GM19467 (cell line): ENCODE results near the gene IGF2R.
"Not testable (repeated sequence)": the region's sequence is repeated elsewhere in the genome, so short reads cannot be mapped to it uniquely, and the experiment has no call there.

Experiments
- ATAC-seq: cut with Tn5 transposase; IDR thresholded peaks from one replicate; pipeline ENCODE4 v1.9.1; 2021; ENCODE audit warnings: mild to moderate bottlenecking, moderate library complexity; ENCODE audit not compliant: unreplicated experiment

IGF2R gene

DNA sequence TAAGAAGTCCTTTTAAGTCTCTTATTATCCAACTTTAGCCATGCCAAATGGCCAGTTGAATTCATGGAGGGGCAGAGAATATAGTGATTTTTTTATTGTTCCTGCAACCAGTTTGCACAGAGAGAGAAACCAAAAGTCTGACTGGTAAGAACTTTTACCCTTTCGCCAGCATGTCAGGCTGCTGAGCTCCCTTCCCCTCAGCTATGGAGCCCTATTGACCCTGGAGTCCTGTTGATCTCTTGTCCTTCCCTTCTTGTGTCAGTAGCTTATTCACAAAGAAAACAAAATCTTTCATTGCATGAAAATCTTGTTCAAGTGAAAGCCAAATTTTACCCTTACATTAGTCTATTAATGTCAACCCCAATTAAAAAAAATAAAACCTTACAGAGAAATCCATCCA lies 151.2 kb downstream of the IGF2R start:
- ATAC-seq, result no peak

DNA sequence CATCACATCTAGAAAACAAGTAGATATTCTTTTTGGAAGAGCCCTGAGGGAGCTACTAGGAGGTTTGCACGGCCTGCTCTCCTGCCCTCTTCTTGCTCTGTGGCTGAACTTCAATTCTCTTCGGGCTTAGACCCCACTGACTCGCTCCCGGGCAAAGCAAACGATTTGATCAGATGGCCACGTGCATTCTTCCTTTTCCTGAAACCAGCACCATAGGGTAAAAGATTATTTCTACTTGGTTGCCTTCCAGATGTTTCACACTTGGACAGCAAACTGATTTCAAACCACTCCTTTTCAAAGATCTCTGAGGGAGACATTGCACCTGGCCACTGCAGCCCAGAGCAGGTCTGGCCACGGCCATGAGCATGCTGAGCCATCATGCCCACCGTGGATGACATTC lies 152.7 kb downstream of the IGF2R start, which contains the start of gene SLC22A1:
SLC22A1 (plus strand) TSS at position 258 of the 400 bp plus-strand sequence; CDS start at position 379, 121 bp downstream.
- no peak for ATAC-seq

DNA sequence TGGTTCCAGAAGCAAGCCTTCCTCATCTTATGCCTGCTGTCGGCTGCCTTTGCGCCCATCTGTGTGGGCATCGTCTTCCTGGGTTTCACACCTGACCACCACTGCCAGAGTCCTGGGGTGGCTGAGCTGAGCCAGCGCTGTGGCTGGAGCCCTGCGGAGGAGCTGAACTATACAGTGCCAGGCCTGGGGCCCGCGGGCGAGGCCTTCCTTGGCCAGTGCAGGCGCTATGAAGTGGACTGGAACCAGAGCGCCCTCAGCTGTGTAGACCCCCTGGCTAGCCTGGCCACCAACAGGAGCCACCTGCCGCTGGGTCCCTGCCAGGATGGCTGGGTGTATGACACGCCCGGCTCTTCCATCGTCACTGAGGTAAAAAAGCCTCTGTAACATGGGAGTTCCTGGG lies 153.1 kb downstream of the IGF2R start:
- no peak for ATAC-seq

DNA sequence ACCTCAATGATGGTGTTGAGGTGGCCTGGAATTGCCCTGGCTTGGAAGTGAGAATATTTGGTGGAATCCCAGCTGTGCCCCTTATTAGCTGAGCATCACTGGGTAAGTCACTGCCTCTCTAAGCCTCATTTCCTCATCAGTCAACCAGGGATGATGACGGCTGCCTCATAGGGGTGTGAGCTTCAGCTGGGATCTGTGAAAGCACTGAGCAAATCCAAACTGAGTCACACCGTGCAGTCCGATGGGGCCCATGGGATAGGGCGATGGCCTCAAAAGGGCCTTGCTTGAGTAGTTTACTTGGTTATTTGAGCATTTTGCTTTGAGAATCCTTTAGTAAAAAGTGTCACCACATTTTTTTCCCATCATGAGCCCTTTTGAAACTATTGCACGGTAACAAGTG lies 153.9 kb downstream of the IGF2R start:
- ATAC-seq, result no peak

DNA sequence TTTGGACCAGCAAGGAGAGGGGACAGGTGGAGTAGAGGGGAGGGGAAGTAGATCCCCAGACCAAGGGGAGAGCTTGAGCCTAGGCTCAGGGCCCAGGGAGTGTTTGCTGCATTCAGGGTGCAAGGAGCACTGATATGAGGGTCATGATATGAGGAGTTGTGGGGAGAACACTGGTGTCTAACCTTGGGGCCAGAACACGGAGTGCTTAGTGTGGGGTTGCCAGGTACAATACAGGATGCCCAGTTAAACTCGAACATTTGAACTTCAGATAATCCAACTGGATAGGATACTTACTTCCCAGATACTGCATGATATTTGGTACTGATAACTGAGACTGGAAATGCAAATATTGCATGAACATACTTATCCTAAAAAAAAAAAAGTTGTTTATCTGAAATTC lies 155.1 kb downstream of the IGF2R start:
- no peak for ATAC-seq

DNA sequence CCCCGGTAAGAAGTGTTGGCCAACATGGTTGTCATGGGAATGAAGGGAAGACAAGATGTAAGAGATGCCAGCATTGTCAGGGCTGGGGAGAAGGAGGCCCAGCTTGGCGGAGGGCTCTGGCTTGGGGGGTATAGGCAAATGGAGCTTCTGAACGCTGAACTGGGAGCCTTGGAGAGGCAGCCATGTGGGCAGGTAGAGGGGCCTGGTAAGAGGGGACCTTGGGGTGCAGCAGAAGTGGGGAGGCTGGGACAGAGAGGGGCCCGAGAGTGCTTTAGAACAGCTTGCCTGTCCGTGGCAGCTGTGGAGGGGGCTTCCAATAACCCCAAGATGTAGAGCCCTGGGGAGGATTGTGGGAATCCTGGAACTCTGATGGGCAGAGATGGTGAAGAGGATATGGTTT lies 155.7 kb downstream of the IGF2R start:
- no peak for ATAC-seq

DNA sequence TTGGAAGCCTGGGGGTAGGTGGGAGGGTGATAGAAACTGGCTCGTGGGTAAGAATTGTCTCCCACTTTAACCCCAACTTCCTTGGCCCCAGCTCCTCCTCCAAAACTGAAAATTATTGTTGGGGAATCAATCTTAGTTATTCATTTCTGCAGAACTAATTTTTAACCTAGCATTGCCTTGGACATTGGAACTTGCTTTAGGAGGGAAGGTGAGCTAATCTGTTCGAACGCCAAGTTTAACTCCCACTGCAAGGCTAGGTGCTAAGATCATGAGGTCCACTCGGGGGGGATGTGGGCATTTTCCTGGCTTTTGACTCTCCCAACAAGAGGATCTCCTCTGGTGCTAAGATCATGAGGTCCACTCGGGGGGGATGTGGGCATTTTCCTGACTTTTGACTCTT lies 156.2 kb downstream of the IGF2R start:
- ATAC-seq, result not testable (repeated sequence)

DNA sequence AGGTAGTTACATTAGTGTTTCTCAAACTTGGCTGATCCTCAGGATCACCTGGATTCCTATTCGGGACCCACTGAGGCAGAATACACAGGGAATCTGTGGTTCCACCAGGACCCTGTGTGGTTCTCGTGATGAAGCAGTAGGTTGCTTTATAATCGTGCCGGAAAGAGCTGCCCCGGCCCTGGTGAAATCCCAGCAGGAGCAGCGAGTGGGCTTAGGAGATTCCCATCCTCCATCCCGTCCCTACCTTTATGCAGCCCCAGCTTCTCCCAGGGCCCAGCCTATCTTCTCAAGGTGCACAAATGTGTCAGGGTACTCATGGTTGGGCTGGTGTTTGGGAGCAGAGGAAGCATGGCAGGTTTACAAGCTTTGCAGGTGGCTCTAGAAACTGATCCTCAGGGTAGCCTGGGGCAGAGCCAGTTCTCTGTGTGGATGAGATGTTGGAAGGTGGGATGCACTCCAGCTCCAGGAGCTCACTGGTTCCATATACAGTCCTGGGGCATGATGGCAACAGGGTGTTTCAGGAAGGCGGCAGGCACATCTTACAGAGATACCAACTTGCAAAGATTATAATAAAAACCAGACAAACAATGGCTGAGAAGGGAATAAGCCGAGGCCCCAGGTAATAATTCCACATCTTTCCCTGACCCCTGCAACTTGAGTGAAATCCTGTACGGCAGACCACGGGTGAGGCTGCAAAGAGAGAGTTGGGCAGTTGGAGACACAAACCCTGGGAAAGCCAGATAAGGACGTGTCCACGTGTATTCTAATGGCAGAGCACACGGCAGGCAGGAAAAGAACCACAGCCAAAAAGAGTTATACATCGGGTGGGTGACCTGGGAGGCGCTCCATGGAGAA lies 158.6 kb downstream of the IGF2R start:
- no peak for ATAC-seq

DNA sequence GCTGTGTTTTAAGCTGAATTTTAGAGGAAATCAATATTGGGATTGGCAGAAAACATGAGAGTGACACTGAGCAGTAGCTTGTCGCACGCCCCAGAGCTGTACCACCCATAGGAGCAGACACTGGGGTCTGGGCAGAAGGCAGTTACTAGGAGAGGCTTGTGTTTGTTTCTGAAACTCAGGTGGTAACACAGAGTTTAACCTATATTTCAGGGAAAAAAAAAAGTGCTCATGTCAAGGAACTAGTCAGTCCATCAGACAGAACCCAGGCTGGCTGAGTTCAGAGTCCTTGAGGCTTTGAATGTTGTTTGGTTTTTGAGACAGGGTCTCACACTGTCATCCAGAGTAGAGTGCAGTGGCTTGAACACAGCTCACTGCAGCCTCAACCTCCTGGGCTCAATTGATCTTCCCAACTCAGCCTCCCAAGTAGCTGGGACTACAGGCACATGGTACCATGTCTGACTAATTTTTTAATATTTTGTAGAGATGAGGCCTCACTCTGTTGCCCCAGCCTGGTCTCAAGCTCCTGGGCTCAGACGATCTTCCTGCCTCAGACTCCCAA lies 159.3 kb downstream of the IGF2R start:
- ATAC-seq, result no peak

DNA sequence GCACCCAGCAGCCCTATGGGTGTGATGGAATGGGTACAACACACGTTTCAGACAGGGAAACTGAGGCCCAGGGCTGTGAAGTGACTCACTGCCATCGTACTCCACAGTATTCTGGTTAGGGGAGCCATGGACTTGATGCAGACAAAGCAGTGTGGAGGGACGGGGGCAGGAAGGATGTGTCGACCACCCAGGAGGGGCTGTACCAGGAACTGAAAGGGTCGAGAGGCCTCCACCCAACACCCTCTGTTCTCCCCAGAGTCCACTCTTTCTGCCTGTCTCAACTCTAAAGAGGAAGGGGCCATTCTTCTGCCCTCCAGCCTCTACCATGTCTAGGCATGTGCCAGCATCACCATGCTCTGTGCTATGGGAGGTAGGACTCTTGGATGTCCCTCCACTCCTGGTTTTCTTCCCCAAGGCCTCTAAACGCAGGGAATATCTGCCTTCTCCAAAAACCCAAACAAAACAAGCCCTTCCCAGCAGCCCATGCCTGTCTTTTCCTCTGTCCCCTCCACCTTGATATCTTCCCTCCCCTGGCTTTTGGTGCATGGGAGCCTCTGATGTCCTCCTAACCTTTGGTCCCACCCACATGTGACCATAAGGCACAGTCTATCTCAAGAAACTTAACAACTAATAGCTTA lies 160.1 kb downstream of the IGF2R start:
- no peak for ATAC-seq

DNA sequence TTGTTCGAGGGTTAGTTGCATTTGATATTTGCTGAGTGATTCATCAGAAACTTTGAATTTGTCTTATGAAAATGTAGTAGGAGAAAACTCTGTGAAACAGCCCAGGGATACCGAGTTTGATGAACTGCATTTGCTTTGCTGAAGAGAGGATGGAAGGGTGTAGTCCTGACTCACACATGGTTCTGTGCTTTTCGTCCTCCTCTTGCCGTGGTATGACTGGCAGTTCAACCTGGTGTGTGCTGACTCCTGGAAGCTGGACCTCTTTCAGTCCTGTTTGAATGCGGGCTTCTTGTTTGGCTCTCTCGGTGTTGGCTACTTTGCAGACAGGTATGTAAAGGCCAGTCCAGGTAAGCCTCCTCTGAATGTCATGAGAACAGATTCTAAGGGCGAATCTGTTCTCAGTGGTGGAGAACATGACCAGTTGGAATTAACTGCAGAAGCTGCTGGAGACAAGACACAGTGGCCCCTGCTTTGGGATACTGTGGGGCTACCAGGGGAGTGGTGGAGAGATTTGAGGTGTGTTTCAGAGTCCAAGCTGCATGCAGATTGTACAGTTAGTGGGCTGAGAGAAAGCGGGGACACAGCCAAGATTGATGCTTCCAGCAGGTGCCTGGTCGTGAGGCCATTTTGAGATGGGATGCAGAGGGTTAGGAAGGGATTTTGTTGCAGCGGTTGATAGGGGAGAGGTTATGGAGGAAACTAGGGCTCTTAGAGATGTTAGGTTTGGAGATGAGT lies 161.2 kb downstream of the IGF2R start:
- ATAC-seq, result no peak

DNA sequence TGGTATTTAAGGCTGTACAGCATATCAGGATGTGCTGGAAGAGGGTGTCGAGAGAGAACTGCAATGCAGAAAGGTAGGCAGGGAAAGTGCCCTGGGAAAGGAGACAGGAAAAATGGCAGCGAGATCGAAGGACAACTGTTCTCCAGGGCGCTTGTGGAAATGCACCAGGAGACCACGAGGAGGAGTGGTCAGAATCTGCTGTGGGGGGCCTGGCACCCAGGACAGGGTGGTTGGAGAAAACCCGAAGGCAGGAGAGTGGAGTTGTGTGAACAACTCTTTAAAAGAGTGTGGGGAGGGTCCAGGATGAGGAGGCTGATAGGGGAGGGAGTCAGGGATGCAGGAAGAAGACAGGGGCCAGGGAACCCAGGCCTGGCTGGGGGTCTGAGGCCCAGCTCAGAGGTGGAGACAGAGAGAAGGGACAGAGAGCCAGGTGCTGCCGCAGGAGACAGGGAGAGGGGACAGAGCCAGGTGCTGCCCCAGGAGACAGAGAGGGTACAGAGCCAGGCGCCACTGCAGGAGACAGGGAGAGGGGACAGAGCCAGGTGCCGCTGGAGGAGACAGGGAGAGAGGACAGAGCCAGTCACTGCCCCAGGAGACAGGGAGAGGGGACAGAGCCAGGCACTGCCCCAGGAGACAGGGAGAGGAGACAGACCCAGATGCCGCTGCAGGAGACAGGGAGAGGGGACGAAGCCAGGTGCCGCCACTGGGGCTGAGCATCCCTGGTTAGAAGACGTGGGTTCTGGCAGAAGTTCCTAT lies 162.0 kb downstream of the IGF2R start:
- ATAC-seq, result no peak

DNA sequence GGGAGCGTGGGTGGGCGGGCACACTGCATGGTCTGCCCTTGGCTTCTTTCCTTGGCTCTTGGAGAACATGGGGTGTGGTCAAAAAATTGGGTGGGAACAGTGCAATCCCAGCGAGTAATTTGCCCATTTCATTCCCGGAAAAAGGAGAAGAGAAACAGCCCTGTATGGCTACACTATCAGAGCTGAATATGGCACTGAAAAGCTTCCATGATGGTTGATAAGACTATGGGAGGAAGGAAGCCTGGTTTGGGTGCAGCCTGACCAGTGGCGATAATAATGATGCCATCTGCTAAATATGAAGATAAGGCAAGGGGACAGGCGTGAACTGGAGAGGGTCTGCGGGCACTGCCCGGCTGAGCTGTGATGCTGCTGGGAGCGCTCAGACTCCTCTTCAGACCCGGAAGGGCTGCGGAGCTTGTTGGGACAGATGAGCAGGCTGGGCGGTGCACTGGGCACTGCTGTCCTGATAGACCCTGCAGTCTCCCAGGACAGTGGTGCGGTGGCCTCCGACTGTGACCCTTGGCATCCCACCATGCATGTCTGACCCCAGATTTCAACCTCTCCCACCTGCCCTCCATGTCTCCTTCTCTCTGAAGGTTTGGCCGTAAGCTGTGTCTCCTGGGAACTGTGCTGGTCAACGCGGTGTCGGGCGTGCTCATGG lies 162.9 kb downstream of the IGF2R start:
- no peak for ATAC-seq

DNA sequence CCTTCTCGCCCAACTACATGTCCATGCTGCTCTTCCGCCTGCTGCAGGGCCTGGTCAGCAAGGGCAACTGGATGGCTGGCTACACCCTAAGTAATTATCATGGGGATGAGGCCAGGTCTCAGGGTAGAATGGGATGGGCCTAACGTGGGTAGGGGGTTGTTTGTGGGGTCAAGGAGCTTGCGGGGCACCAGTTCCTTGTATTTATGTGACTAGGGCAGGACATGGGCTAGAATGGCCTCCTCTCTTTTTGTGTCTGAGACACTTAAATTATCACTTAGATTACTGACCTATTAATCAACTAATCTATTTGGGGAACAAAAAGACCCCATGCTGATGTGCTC lies 163.4 kb downstream of the IGF2R start:
- no peak for ATAC-seq

DNA sequence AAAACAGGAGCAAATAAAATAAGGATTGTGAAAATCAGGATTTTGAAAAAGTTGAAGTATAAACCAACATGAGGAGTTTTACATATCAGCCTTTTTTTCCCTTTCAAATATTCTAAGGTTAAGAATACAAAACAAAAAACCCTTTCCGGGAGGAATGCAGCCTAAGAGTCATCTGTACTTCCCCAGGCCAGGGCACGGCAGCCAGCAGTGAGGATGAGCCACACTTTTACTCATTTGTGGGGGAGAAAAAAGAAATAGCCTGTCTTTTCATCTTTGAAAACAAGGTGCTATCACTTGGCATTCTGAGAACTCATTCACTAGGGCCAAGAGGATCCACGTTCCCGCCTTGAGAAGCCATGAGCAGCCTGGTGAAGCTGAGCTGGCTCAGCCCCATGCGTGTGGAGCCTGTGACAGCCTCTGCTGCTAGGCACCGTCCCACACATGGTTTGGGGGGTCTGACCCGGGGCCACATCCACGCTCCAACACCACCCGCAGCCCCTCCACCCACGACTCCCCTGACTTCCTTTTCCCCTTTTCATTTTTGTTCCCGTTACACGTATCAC lies 164.0 kb downstream of the IGF2R start:
- no peak for ATAC-seq

DNA sequence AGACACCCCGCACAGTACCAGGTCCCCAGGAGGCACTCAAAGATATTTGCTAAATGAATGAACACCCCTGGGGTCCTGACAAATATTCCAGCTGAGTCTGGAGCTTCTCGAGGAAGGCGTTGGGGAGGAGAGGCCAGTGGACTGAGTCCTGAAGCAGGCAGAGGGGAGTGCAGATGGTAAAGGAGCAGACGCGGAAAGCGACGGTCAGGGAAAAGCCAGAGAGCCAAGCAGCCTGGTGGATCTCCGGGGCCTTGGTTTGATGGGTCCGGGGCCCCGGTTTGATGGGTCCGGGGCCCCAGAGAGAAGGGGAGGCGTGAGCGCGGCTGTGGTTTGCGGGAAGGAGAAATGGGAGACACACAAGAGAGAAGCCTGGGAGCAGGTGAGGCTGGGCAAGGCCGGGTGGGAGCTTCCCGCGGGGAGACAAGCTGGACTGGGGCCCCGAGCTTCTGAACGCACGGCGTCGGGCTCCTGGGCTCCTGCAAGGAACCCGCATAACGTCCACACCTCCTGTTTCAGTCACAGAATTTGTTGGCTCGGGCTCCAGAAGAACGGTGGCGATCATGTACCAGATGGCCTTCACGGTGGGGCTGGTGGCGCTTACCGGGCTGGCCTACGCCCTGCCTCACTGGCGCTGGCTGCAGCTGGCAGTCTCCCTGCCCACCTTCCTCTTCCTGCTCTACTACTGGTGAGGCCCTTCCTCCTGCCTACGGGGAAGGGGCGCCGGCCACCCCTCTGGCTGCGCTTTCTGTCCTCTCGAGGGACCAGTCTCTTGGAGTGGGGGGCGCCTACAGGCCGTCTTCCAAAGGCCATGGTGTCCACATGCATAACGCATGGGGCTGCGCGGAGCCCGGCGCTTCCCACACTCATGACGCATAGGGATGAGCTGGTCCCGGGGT lies 164.8 kb downstream of the IGF2R start:
- no peak for ATAC-seq

DNA sequence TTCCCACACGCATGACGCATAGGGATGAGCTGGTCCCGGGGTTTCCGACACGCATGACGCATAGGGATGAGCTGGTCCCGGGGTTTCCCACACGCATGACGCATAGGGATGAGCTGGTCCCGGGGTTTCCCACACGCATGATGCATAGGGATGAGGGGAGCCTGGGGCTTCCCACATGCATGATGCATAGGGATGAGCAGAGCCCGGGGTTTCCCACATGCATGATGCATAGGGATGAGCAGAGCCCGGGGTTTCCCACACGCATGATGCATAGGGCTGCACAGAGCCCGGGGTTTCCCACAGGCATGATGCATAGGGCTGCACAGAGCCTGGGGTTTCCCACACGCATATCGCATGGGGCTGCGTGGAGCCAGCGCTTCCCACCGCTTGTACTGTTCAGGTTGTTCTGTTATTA lies 165.5 kb downstream of the IGF2R start:
- ATAC-seq, result not testable (repeated sequence)

DNA sequence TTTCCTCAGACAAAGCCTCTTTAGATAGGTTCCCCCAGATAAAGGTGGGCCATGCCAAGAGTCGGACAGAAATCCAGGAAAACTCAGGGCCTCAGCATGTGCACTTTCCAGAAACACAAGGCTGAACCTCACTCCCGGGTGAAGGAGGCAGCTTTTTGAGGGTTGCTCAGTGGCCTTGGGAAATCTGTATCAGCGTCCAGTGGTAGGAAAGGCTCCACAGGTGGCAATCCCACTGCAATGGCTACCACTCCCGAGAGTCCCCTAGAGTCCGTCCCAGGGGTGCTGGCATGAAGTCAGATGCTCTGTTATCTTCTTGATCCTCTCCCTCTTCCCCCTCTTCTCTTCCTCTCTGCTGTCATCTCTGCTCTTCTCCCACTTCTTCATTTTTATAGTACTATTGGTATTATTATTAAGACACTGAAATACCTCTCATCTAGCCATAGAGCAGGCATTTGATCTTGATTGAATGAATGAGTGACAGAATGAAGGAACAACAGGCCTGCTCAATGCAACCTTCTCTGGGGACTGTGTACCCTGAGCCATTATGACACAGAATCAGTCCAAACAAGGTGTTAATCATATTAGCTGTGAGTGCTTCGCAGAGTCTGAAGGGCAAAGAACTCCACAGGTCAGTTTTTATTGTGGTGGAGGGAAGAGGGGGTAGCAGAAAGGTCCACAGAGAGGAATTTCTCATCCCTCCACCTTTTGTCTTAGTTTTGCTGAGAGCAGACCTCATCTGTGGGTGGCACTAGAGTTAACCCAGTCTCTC lies 166.1 kb downstream of the IGF2R start:
- no peak for ATAC-seq
